ENCODE measurements around the gene PPP1R18.
"Not testable (repeated sequence)": the region's sequence is repeated elsewhere in the genome, so short reads cannot be mapped to it uniquely, and the experiment has no call there.

DNA sequence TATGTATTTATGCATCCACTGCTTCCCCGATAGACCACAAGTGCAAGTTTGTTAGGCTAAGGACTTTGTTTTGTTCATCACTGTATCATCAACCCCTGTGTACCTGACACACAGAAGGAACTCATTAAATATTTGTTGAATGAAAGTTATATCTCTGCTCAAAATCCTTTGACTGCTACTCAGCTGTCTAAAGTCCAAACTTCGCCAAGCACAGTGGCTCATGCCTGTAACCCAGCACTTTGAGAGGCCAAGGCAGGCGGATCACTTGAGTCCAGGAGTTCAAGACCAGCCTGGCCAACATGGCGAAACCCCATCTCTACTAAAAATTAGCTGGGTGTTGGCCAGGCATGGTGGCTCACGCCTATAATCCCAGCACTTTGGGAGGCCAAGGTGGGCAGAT, 28.5 kb downstream of the PPP1R18 start:
- TF ChIP-seq CTCF, POLR2A (IDR thresholded peaks at IDR 0.05): not testable (repeated sequence)

Data from thyroid gland (tissue), 4 donors.